Activated B cell treated with CpG ODN at 0.5 μM for 24 hours (primary cell): ENCODE measurements around the gene MAG. TPM values are rescaled to one million over a fixed set of nuclear protein-coding genes. Genes with fewer than 3 reads are reported as not detected.

Source experiments
- ATAC-seq: fragments of 200-7000 bp; cut with Tn5 transposase; one replicate; pipeline ENCODE4 v1.10.0; 2021; ENCODE audit warnings: low read depth, mild to moderate bottlenecking, moderate library complexity
- CTCF ChIA-PET: fragments of 350-600 bp; sonication (Branson Sonifier 250); formaldehyde crosslinking; loops from one replicate; lab custom pipeline; 2021; ENCODE audit warnings: antibody characterized with exemption; lab: Charles Lee
- POLR2A ChIA-PET: fragments of 350-600 bp; sonication (Branson Sonifier 250); formaldehyde crosslinking; loops from one replicate; lab custom pipeline; 2021; ENCODE audit warnings: antibody characterized with exemption; lab: Charles Lee
- DNase-seq: peaks from one replicate; pipeline ENCODE4 v3.0.0; 2022
- H3K27ac Mint-ChIP-seq: one replicate; pipeline ENCODE4 v1.8.0; 2020; ENCODE audit warnings: mixed read lengths
- H3K27me3 Mint-ChIP-seq: one replicate; pipeline ENCODE4 v1.8.0; 2021; ENCODE audit warnings: mixed read lengths
- H3K36me3 Mint-ChIP-seq: one replicate; pipeline ENCODE4 v1.8.0; 2021; ENCODE audit warnings: low read depth, mixed read lengths
- H3K4me1 Mint-ChIP-seq: one replicate; pipeline ENCODE4 v1.8.0; 2021; ENCODE audit warnings: mixed read lengths
- H3K4me3 Mint-ChIP-seq: one replicate; pipeline ENCODE4 v1.8.0; 2020; ENCODE audit warnings: mild to moderate bottlenecking, mixed read lengths
- H3K9me3 Mint-ChIP-seq: one replicate; pipeline ENCODE4 v1.8.0; 2020; ENCODE audit warnings: mixed read lengths
- CTCF ChIP-seq: fragments of 200-600 bp; IDR thresholded peaks from one replicate; pipeline ENCODE4 v1.8.0; 2022; ENCODE audit warnings: antibody characterized with exemption, mild to moderate bottlenecking
- intact Hi-C: fragments of 100-400 bp; cut with micrococcal nuclease; formaldehyde crosslinking; loops from one replicate; pipeline ENCODE4 v1.15.1; 2024
- total RNA-seq: library from RNA; stranded (reverse); gene quantifications from 2 replicates; pipeline ENCODE4 v1.2.3, GENCODE V29; 2022

Gene MAG
- total RNA-seq, 1 donor from 2014 or later: 0.31 TPM

DNA sequence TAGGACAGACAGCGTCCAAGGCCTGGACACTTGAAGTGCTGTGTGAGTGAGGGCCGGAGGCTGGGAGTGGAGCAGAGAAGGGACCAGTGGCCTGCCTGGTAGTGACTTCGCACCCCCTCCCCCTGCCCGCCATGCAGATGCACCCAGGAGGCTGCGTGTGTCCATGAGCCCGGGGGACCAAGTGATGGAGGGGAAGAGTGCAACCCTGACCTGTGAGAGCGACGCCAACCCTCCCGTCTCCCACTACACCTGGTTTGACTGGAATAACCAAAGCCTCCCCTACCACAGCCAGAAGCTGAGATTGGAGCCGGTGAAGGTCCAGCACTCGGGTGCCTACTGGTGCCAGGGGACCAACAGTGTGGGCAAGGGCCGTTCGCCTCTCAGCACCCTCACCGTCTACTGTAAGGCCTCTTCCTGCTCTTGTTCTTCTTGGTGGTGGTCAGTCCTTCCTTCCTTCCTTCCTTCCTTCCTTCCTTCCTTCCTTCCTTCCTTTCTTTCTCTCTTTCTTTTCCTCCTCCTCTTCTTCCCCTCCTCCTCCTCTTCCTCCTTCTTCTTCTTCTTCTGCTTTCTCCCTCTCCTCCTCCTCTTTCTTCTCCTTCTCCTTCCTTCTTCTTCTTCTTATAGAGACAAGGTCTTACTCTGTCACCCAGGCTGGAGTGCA is 49.7 kb downstream of the MAG start:
- peaks cover 82% of the 10 kb centered on the region for H3K4me1 Mint-ChIP-seq
- H3K27me3 Mint-ChIP-seq: peaks cover 2% of the 10 kb centered on the region
- no peak overlapping the region for H3K4me3 Mint-ChIP-seq
- no peak for ATAC-seq
- H3K36me3 Mint-ChIP-seq: peaks cover 92% of the 10 kb centered on the region
- TF ChIP-seq CTCF: no peak
- intact Hi-C loops: loop anchor here (10.0 kb wide), 1 partner anchor 277 kb away; no protein-coding TSS in a partner anchor
- DNase-seq: no peak
- ChIA-PET CTCF (no interaction called here), POLR2A (interaction anchor here (1.2 to 2.9 kb wide), 4 partner anchors 8 to 36 kb away, joined by 3 to 23 read pairs (median 5); no protein-coding TSS in a partner anchor)
- H3K9me3 Mint-ChIP-seq: no peaks in the 10 kb centered on the region
- peak overlapping the region; percentile 82 for H3K27ac Mint-ChIP-seq

GRCh38 chr19:35342430-35342829 is 50.5 kb downstream of the MAG start:
- Mint-ChIP-seq H3K27ac (peak overlapping the region; percentile 82), H3K4me1 (peaks cover 82% of the 10 kb centered on the region), H3K4me3 (no peak overlapping the region), H3K36me3 (peaks cover 92% of the 10 kb centered on the region), H3K27me3 (peaks cover 2% of the 10 kb centered on the region), H3K9me3 (no peaks in the 10 kb centered on the region)
- POLR2A ChIA-PET: interaction anchor here (0.6 to 2.9 kb wide), 4 partner anchors 8 to 47 kb away, joined by 3 to 23 read pairs (median 5); no protein-coding TSS in a partner anchor
- intact Hi-C loops: loop anchor here (10.0 kb wide), 1 partner anchor 278 kb away; no protein-coding TSS in a partner anchor
- CTCF ChIA-PET: no interaction called here
- TF ChIP-seq CTCF: no peak
- no peak for ATAC-seq
- no peak for DNase-seq

DNA sequence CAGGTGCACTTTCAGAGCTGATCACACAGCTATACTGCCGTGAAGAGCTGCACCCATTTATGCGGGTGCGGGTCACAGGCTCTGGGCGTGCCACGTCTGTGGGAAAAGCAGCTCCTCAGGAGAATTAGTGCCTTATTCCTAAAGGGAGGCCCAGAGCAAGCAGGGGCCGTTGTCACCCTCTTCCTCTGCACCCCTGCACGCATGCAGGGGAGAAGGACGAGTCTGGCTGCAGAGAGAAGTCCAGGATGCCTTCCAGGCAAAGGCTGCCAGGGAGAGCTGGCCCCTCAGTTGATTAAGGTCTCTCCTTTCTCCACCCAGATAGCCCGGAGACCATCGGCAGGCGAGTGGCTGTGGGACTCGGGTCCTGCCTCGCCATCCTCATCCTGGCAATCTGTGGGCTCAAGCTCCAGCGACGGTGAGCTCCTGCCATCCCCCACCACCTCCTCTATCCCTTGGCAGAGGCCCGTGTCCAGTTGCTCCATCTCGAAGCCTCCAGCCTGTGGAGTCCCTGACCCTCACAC is 52.6 kb downstream of the MAG start:
- H3K27ac Mint-ChIP-seq: peak overlapping the region; percentile 98
- ATAC-seq (no peak), DNase-seq (peak; percentile 14)
- POLR2A ChIA-PET: interaction anchor here (1.0 to 11.2 kb wide), 9 partner anchors 8 to 133 kb away, joined by 3 to 645 read pairs (median 26); partner anchors contain the start of genes CD22, HAMP and USF2
- CTCF ChIA-PET: interaction anchor here (2.4 kb wide), 1 partner anchor 14 kb away, joined by 7 read pairs; no protein-coding TSS in a partner anchor
- no peak for TF ChIP-seq CTCF
- H3K4me3 Mint-ChIP-seq: no peak overlapping the region
- peaks cover 82% of the 10 kb centered on the region for H3K36me3 Mint-ChIP-seq
- intact Hi-C loops: loop anchor here (5.0 to 10.0 kb wide), 2 partner anchors 280 to 368 kb away; no protein-coding TSS in a partner anchor
- H3K27me3 Mint-ChIP-seq: peaks cover 2% of the 10 kb centered on the region
- peaks cover 93% of the 10 kb centered on the region for H3K4me1 Mint-ChIP-seq
- no peaks in the 10 kb centered on the region for H3K9me3 Mint-ChIP-seq

- CTCF ChIA-PET: interaction anchor here (0.8 to 2.4 kb wide), 2 partner anchors 11 to 15 kb away, joined by 5 to 7 read pairs; no protein-coding TSS in a partner anchor
- no peak for TF ChIP-seq CTCF
- Mint-ChIP-seq H3K9me3 (no peaks in the 10 kb centered on the region), H3K27ac (peak overlapping the region; percentile 98), H3K4me3 (peak overlapping the region; percentile 74), H3K27me3 (peaks cover 2% of the 10 kb centered on the region), H3K4me1 (peaks cover 93% of the 10 kb centered on the region), H3K36me3 (peaks cover 71% of the 10 kb centered on the region)
- intact Hi-C loops: loop anchor here (2.0 to 10.0 kb wide), 3 partner anchors 205 to 367 kb away; no protein-coding TSS in a partner anchor
- DNase-seq (no peak), ATAC-seq (no peak)
- POLR2A ChIA-PET: interaction anchor here (0.9 to 11.2 kb wide), 11 partner anchors 14 to 204 kb away, joined by 3 to 645 read pairs (median 23); partner anchors contain the start of genes CD22, HAMP and USF2
Observed at GRCh38 chr19:35345671-35346111, 53.7 kb downstream of the MAG start.
